Natural killer cell treated with Interleukin-12 subunit alpha and Interleukin-12 subunit beta and Interleukin-15 and Interleukin-18, amount 100 ng/mL, for 72 hours (primary cell): ENCODE data around the gene SYTL5. TPM values are rescaled to one million over a fixed set of nuclear protein-coding genes. Genes with fewer than 3 reads are reported as not detected.

Source experiments
- ATAC-seq, 2 donors: fragments of 150-1000 bp; cut with Tn5 transposase in 1 of 2; sonication (Bioruptor Pico), chemical (Tn5 transposase) in 1 of 2; 2 replicates each; pipeline ENCODE4 v1.10.0; 2021
- DNase-seq: peaks from one replicate; pipeline ENCODE4 v3.0.0; 2022; ENCODE audit warnings: low spot score
- H3K27ac Mint-ChIP-seq, 2 donors: 1 replicate in 1 of 2; 2 replicates in 1 of 2; pipeline ENCODE4 v1.8.0; 2022; ENCODE audit warnings: mixed read lengths in 2 of 2, mild to moderate bottlenecking in 1 of 2, moderate library complexity in 1 of 2
- H3K27me3 Mint-ChIP-seq, 2 donors: 1 replicate in 1 of 2; 2 replicates in 1 of 2; pipeline ENCODE4 v1.8.0; 2022; ENCODE audit warnings: mixed read lengths in 2 of 2
- H3K36me3 Mint-ChIP-seq: one replicate; pipeline ENCODE4 v1.8.0; 2022; ENCODE audit warnings: mixed read lengths
- H3K4me1 Mint-ChIP-seq, 2 donors: 1 replicate in 1 of 2; 2 replicates in 1 of 2; pipeline ENCODE4 v1.8.0; 2022; ENCODE audit warnings: low read depth in 2 of 2, mixed read lengths in 2 of 2, mild to moderate bottlenecking in 1 of 2
- H3K4me3 Mint-ChIP-seq: one replicate; pipeline ENCODE4 v1.8.0; 2022; ENCODE audit warnings: mixed read lengths
- H3K9me3 Mint-ChIP-seq: 2 replicates; pipeline ENCODE4 v1.8.0; 2022; ENCODE audit warnings: mixed read lengths
- total RNA-seq, 2 donors: library from RNA; stranded (reverse); gene quantifications; one replicate each; pipeline ENCODE4 v1.2.3, GENCODE V29; 2022

The SYTL5 gene
- total RNA-seq, 2 donors from 2014 or later, result not detected

DNA sequence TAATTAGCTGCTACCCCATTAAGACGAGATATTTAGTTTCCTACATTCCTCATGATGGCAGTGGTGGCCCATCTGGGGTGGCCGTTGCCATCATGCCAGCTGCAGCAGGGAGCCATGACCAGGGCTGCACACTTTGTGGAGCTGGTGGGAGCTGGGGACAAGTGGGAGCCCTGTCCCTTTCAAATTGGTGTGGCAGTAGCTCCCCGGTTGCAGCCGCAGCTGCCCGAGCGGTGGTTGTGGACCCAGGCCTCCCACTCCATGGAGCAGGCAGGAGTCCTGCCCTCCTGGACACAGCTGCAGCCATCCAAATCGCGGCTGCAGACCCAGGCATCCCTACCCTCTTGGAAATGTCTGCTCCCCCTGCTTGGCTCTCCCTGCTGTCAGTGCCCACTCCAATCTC lies 9.3 kb upstream of the SYTL5 start:
- H3K4me3 Mint-ChIP-seq, result no peak overlapping the region
- ATAC-seq, result no peak

DNA sequence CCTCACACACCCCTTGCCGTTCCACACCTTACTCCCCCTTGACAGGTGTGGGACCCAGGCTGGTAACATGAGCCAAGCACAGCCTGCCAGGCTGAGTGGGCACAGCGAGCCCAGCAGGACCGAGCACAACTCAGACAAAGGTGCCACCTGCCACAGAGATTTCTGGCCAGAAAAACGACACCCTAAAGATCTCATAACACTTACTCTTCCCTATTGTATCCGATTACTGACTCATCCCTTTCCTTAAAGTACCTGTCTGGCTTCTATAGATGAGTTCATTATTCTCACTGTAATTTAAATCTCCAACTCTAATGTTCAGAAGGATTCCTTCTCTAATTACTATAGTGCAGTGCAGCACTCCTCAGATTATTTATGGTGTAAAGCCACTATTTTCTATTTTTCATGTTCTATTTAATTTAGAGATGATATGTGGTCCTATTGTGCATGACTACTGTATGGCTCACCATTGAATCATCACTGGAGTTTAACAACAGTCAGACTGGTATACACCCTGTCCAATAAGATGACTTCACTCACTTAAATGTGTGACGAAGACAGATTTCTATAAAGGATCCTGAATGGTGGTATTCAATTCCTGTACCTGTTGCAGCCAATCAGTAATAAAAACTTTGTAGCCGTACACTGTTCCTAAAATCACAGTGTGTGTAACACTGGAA lies 7.6 kb upstream of the SYTL5 start:
- no peaks in the 10 kb centered on the region for H3K36me3 Mint-ChIP-seq
- no peaks in the 10 kb centered on the region for H3K4me1 Mint-ChIP-seq
- H3K9me3 Mint-ChIP-seq, result no peaks in the 10 kb centered on the region
- H3K27ac Mint-ChIP-seq, result no peak overlapping the region
- no peak for DNase-seq
- no peak for ATAC-seq
- no peak overlapping the region for H3K4me3 Mint-ChIP-seq
- peaks cover 0 to 5% of the 10 kb centered on the region in 2 donors for H3K27me3 Mint-ChIP-seq

More for the DNA sequence above, 9.3 kb upstream of the SYTL5 start:
- no peaks in the 10 kb centered on the region for H3K4me1 Mint-ChIP-seq
- peaks cover 0 to 5% of the 10 kb centered on the region in 2 donors for H3K27me3 Mint-ChIP-seq
- no peak overlapping the region for H3K27ac Mint-ChIP-seq
- H3K36me3 Mint-ChIP-seq, result no peaks in the 10 kb centered on the region
- no peak for DNase-seq
- no peaks in the 10 kb centered on the region for H3K9me3 Mint-ChIP-seq

DNA sequence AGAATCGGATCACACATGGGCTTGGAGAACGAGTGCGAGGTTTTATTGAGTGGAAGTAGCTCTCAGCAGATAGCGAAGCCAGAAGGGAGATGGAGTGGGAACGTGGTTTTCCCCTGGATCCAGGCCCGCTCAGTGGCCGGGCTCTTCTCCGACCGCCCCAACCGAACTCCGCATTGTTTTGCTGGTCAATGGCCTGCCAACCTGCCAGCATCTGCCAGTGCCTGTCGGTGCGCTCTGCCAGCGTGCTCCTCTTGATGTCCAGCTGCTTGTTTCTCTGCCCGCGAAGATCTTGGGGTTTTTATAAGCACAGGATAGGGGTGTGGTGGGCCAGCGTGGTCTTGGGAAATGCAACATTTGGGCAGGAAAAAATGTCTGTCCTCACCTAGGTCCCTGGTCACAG lies 5.6 kb upstream of the SYTL5 start:
- Mint-ChIP-seq H3K4me3 (no peak overlapping the region), H3K36me3 (no peaks in the 10 kb centered on the region), H3K27me3 (peaks cover 5 to 6% of the 10 kb centered on the region in 2 donors), H3K27ac (no peak overlapping the region), H3K4me1 (no peaks in the 10 kb centered on the region), H3K9me3 (no peaks in the 10 kb centered on the region)
- DNase-seq (no peak), ATAC-seq (no peak)

DNA sequence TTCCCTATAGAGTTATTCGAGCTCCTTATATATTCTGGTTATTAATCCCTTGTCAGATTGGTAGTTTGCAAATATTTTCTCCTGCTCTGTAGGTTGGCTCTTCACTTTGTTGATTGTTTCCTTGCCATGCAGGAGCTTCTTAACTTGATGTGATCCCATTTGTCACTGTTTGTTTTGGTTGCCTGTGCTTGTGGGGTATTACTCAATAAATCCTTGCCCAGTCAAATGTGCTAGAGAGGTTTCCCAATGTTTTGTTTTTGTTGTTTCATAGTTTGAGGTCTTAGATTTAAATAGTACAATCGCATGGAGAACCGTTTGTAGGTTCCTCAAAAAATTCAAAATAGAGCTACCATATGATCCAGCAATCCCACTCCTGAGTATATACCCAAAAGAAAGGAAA lies 2.3 kb upstream of the SYTL5 start:
- Mint-ChIP-seq H3K9me3 (no peaks in the 10 kb centered on the region), H3K4me3 (no peak overlapping the region), H3K27ac (no peak overlapping the region), H3K36me3 (no peaks in the 10 kb centered on the region), H3K4me1 (no peaks in the 10 kb centered on the region), H3K27me3 (peaks cover 3 to 10% of the 10 kb centered on the region in 2 donors)
- no peak for DNase-seq
- no peak for ATAC-seq

DNA sequence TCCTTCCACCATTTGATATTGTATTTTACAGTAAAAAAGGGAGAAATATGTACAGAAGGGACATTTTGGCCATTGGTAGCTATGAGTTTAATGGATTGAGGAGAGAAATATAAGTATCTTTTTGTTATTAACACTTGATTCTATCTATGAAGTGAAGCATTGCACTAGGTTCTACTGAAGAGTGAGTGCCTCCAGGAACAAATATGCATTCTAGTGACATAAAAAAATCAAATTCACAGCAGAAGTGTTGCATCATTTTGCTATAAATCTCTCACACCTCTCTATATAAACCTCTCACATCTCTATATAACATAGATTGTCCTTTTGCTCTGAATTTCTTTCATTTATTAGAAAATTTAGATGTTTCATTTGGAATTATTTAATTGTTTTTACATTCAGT lies 425 bp downstream of the SYTL5 start:
- Mint-ChIP-seq H3K9me3 (no peaks in the 10 kb centered on the region), H3K4me3 (no peak overlapping the region), H3K4me1 (no peaks in the 10 kb centered on the region), H3K36me3 (no peaks in the 10 kb centered on the region), H3K27me3 (peaks cover 9 to 18% of the 10 kb centered on the region in 2 donors), H3K27ac (no peak overlapping the region)
- DNase-seq, result no peak
- ATAC-seq, result no peak

DNA sequence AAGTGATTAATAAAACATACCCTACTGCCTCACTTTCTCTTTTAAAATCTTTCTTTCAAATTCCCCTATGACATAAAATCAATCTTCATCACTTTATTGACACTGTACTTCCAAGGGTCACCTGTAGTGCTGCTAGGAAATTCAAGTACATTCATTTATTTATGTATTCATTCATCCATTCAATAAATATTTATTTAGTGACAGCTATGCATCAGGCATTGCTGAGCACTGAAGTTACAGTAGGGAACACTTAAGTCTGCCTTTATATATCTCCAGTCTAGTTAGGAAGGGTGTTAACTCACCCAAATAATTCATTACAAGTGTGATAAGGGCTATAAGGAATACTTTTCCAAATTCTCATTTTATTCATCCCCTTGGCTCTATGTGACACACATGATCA lies 2.3 kb downstream of the SYTL5 start:
- Mint-ChIP-seq H3K4me1 (no peaks in the 10 kb centered on the region), H3K4me3 (no peak overlapping the region), H3K9me3 (no peaks in the 10 kb centered on the region), H3K27ac (no peak overlapping the region), H3K36me3 (no peaks in the 10 kb centered on the region), H3K27me3 (peaks cover 11 to 18% of the 10 kb centered on the region in 2 donors)
- DNase-seq (no peak), ATAC-seq (no peak)

DNA sequence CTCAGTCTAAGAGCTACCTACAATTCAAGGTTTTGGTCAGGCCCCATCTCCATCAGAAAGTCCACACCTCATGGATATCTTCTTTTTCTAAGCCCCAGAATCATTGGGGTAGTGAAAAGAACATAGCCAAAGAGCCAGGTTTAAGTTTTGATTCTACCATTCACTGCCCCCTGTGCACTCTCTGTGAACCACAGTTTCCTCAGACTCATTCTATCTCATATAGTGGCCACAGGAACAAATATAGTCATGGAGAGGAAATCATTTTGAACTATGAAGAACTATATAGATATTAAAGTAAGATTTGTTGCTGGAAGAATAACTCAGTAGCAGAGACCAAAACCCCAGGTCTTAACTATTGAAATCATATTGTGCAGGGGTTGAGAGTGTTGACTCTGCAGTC lies 3.3 kb downstream of the SYTL5 start:
- peaks cover 12 to 14% of the 10 kb centered on the region in 2 donors for H3K27me3 Mint-ChIP-seq
- peaks cover 3% of the 10 kb centered on the region for H3K9me3 Mint-ChIP-seq
- DNase-seq, result no peak
- no peaks in the 10 kb centered on the region for H3K36me3 Mint-ChIP-seq
- no peak overlapping the region for H3K27ac Mint-ChIP-seq
- no peak for ATAC-seq
- no peaks in the 10 kb centered on the region for H3K4me1 Mint-ChIP-seq
- no peak overlapping the region for H3K4me3 Mint-ChIP-seq

DNA sequence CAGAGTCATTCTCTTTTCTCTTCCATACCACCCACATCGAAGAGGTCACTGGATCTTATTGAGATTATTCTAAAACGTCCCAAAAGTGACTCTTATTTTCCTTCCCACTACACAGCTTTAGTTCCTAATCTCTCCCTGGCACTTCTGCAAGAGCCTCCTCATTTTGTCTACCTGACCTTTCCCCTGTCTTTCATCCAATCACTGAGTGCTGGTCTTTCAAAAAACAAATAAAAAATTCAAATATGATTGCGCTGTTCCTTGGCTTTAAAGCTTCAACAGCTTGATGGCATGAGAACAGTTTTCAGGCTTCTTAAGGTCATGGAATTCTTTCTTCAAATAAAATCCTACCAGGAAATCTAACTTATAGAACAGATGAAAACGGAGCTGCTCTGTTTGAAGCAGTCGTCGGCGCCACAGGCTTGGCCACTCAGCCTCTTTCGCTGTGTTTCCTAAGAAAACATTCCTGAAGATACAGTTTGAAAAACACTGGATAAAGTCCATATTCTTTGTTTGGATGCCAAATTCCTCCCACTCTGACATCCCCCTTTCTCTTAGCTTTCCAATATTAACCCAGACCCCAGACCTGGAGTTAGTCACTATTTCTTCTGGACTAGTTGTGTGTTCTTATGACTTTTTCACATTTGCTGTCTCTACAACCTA lies 12.5 kb downstream of the SYTL5 start:
- H3K36me3 Mint-ChIP-seq, result no peaks in the 10 kb centered on the region
- DNase-seq (no peak), ATAC-seq (no peak)
- no peaks in the 10 kb centered on the region for H3K4me1 Mint-ChIP-seq
- no peak overlapping the region for H3K27ac Mint-ChIP-seq
- H3K9me3 Mint-ChIP-seq, result peaks cover 1% of the 10 kb centered on the region
- H3K4me3 Mint-ChIP-seq, result no peak overlapping the region
- peaks cover 0 to 8% of the 10 kb centered on the region in 2 donors for H3K27me3 Mint-ChIP-seq

DNA sequence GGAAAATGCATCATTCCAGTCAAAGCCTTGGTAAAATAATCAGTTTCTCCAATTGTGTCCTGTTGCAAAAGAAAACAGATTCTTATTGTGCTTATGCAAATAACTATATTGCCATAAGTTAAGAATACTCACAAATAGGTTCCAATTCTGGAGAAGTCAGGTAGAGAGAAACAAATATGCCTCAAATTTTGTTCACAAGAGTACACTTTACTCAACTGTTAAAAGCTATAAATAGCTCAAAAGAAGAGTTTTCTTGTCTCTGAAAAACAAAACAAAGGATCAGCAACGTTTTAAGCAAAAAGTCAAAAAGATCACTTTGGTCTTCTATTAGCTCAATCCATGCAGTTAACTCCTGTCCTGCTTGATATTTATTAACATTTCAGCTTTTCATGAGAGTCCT lies 21.9 kb downstream of the SYTL5 start:
- Mint-ChIP-seq H3K9me3 (no peaks in the 10 kb centered on the region), H3K36me3 (no peaks in the 10 kb centered on the region), H3K4me1 (no peaks in the 10 kb centered on the region), H3K27me3 (peaks cover 6 to 11% of the 10 kb centered on the region in 2 donors), H3K27ac (no peak overlapping the region), H3K4me3 (no peak overlapping the region)
- no peak for DNase-seq
- no peak for ATAC-seq

DNA sequence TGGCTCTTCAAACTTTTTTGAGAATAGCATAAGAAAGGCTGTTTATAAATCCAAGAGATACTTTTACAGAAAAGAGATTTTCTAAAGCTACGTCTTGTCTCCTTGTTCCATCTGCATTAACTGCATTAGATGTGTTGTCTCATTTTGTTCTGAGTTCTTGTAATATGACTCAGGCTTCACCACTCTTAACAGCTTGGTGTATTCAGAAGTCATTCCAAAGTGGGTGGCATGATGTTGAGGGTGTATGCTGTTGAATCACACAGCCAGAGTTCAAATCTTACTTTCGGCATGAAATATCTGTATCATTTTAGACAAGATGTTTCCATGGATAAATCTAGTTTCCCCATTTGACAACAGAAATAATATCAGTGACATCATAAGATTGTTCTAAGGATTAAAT lies 30.1 kb downstream of the SYTL5 start:
- peaks cover 0 to 6% of the 10 kb centered on the region in 2 donors for H3K4me1 Mint-ChIP-seq
- no peak for ATAC-seq
- peaks cover 4% of the 10 kb centered on the region for H3K9me3 Mint-ChIP-seq
- H3K36me3 Mint-ChIP-seq, result no peaks in the 10 kb centered on the region
- H3K27ac Mint-ChIP-seq, result no peak overlapping the region
- peaks cover 6 to 11% of the 10 kb centered on the region in 2 donors for H3K27me3 Mint-ChIP-seq
- no peak overlapping the region for H3K4me3 Mint-ChIP-seq
- DNase-seq, result no peak

DNA sequence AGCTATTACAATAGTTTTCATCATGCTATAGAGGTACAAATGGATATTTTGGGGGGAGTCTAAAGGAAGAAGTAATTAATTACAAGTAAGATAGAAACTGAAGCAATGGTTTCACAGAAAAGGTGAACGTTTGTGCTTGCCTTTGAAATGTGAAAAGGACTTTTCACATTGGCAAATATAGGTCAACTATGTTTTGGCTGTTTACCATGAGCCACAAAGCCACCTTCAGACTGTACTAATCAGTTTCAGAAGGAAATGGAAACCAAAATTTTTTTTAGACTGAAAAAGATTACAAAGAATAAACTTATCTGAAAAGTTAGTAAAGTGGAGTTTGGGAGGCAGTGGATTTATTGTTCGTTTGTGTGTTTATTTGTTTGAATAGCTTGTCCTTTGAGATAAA lies 32.1 kb downstream of the SYTL5 start:
- peaks cover 4% of the 10 kb centered on the region for H3K9me3 Mint-ChIP-seq
- no peak for ATAC-seq
- peaks cover 6 to 9% of the 10 kb centered on the region in 2 donors for H3K27me3 Mint-ChIP-seq
- H3K27ac Mint-ChIP-seq, result no peak overlapping the region
- H3K4me3 Mint-ChIP-seq, result no peak overlapping the region
- H3K4me1 Mint-ChIP-seq, result peaks cover 0 to 6% of the 10 kb centered on the region in 2 donors
- DNase-seq, result no peak
- no peaks in the 10 kb centered on the region for H3K36me3 Mint-ChIP-seq

DNA sequence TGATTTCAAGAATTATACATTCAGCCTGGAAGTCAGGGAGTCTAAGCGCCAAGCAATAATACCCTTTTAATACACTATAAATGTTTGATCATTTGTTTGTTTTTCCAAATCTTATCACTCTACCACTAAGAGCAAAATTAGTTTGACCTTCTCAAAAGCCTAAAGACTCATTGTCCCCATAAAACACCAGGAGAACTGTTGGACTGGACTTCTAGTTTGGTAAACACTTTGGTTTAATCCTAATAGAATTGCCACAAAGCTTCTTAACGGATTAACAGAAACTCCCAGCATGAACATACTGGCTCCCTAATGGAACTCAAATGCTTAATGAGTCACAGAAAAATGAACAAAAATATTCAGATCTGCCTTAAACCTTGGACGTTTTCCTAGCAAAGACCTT lies 34.9 kb downstream of the SYTL5 start:
- no peak overlapping the region for H3K4me3 Mint-ChIP-seq
- peaks cover 3% of the 10 kb centered on the region for H3K9me3 Mint-ChIP-seq
- ATAC-seq, result no peak
- no peak for DNase-seq
- H3K27ac Mint-ChIP-seq, result no peak overlapping the region
- no peaks in the 10 kb centered on the region for H3K36me3 Mint-ChIP-seq
- peaks cover 6 to 9% of the 10 kb centered on the region in 2 donors for H3K27me3 Mint-ChIP-seq
- peaks cover 0 to 6% of the 10 kb centered on the region in 2 donors for H3K4me1 Mint-ChIP-seq

DNA sequence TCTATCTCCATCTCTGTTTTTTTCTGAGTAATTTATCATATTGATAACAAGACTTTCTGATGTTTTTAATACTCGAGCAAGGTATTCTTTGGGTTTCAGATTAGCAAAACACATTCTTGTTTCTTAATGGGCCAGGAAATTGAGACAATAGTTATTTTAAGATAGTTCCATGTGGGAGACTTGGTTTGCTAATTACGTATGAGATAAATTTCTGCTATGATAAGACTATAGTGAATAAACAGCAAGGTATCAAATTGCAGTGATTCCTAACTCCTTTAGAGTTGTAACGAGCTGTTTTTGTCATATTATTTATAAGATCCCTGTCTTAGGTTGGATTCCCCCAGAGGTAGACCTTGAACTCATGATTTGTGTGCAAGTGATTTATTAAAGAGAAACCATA lies 38.3 kb downstream of the SYTL5 start:
- H3K4me1 Mint-ChIP-seq, result no peaks in the 10 kb centered on the region
- no peak overlapping the region for H3K4me3 Mint-ChIP-seq

DNA sequence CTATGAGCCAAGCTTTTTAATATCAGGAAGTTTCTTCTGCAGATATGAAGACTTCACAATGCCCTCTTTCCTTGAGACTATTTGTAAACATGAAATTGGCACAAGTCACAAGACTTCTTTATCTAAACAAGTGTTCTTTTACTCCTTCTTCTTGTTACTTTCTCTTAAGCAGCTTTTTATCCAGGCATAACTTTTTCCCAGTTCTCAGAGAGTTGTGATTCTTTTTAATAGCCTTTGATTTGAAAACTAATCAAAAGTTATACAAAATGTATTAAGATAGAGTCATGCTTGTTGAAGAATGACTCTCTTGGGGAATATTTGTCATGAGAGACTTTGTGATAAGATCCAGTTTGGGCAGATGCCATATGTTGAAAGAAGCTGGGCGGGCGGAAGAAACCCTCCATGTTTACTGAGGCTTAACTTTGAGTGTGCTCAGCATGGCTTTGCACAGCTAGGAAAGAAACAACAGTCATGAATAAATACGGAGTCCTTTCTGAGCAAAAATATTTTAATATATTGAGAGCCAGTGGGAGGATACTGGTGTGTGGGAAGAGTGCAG lies 39.3 kb downstream of the SYTL5 start:
- no peaks in the 10 kb centered on the region for H3K36me3 Mint-ChIP-seq
- no peak for ATAC-seq

More for the DNA sequence above, 38.3 kb downstream of the SYTL5 start:
- no peak overlapping the region for H3K27ac Mint-ChIP-seq
- peaks cover 0 to 8% of the 10 kb centered on the region in 2 donors for H3K27me3 Mint-ChIP-seq
- H3K36me3 Mint-ChIP-seq, result no peaks in the 10 kb centered on the region
- no peaks in the 10 kb centered on the region for H3K9me3 Mint-ChIP-seq
- no peak for DNase-seq
- ATAC-seq, result no peak

More for the DNA sequence above, 39.3 kb downstream of the SYTL5 start:
- no peaks in the 10 kb centered on the region for H3K4me1 Mint-ChIP-seq
- peaks cover 0 to 4% of the 10 kb centered on the region in 2 donors for H3K27me3 Mint-ChIP-seq
- no peak overlapping the region for H3K4me3 Mint-ChIP-seq
- no peaks in the 10 kb centered on the region for H3K9me3 Mint-ChIP-seq
- DNase-seq, result no peak
- no peak overlapping the region for H3K27ac Mint-ChIP-seq
